GM13977 (cell line): ENCODE data around the gene PKN3.

ENCODE experiments used
- DNase-seq: peaks from one replicate; pipeline ENCODE4 v3.0.0; 2012; ENCODE audit warnings: low spot score
- CTCF ChIP-seq: IDR thresholded peaks from 2 replicates; pipeline ENCODE4 v1.5.1; 2012; ENCODE audit warnings: mild to moderate bottlenecking, control low read depth; ENCODE audit not compliant: insufficient read depth; ENCODE audit errors: extremely low read depth, missing control alignments
- in situ Hi-C: fragments of 300-500 bp; cut with MboI; formaldehyde crosslinking; loops from one replicate; pipeline ENCODE4 v1.12.0; 2022; ENCODE audit warnings: low sequenced_read_pairs, low pct_unique_long_range_greater_than_20kb, mixed read lengths, inconsistent platforms; ENCODE audit not compliant: unreplicated experiment

Gene PKN3

GRCh38 chr9:128731093-128731492, 28.8 kb downstream of the PKN3 start:
- no peak for TF ChIP-seq CTCF
- in situ Hi-C loops = no loop called here
- no peak for DNase-seq

- DNase-seq = no peak
- TF ChIP-seq CTCF = no peak
- in situ Hi-C loops = no loop called here
Measured at GRCh38 chr9:128731691-128732090, 29.4 kb downstream of the PKN3 start.

GRCh38 chr9:128732576-128732975, 30.3 kb downstream of the PKN3 start:
- TF ChIP-seq CTCF = no peak
- in situ Hi-C loops = no loop called here
- DNase-seq = no peak

- in situ Hi-C loops = no loop called here
- peak; percentile 52 for TF ChIP-seq CTCF
- no peak for DNase-seq
Measured at GRCh38 chr9:128733256-128733655, 31.0 kb downstream of the PKN3 start.

GRCh38 chr9:128735373-128735772, 33.1 kb downstream of the PKN3 start:
- in situ Hi-C loops = no loop called here
- no peak for TF ChIP-seq CTCF
- no peak for DNase-seq

GRCh38 chr9:128742401-128742800, 40.1 kb downstream of the PKN3 start:
- in situ Hi-C loops = no loop called here
- TF ChIP-seq CTCF = no peak
- no peak for DNase-seq

- no peak for TF ChIP-seq CTCF
- DNase-seq = no peak
Measured at GRCh38 chr9:128743421-128743820, 41.1 kb downstream of the PKN3 start.

More at GRCh38 chr9:128743421-128743820, 41.1 kb downstream of the PKN3 start:
- in situ Hi-C loops = no loop called here
